HepG2 (cell line): ENCODE data around the gene DENND1C. TPM values are rescaled to one million over a fixed set of nuclear protein-coding genes. Genes with fewer than 3 reads are reported as not detected.

ENCODE experiments used
- ATAC-seq: fragments of 200-7000 bp; cut with Tn5 transposase; 3 replicates; pipeline ENCODE4 v1.9.1; 2020; ENCODE audit warnings: mild to moderate bottlenecking, moderate library complexity
- BruUV-seq: library from RNA; stranded (reverse); fragments of 400-500 nt; replicated peaks from 2 replicates; lab custom pipeline; 2021; lab: Mats Ljungman, UMichigan
- CTCF ChIA-PET: fragments of 300-600 bp; formaldehyde crosslinking; extraction: SDS; loops from one replicate; lab custom pipeline; 2021; ENCODE audit warnings: low total read pairs, inconsistent platforms, low intra/inter-chr PET ratio; lab: Yijun Ruan, JAX
- POLR2A ChIA-PET: fragments of 350-600 bp; sonication (Branson Sonifier 250); formaldehyde crosslinking; loops from one replicate; lab custom pipeline; 2020; ENCODE audit warnings: antibody characterized with exemption, inconsistent platforms; lab: Yijun Ruan, JAX
- DNase-seq: peaks from one replicate; pipeline ENCODE4 v3.0.0-alpha.2; 2015; ENCODE audit warnings: low spot score
- FAIRE-seq: peaks from 3 replicates; lab custom pipeline; 2011; peaks lifted over from hg19 to GRCh38; lab: Jason Lieb, UNC
- H2AFZ ChIP-seq: one replicate; pipeline ENCODE4 v1.6.1; 2011; ENCODE audit warnings: low read length, inconsistent platforms
- H3K27ac ChIP-seq: fragments of 300-600 bp; 3 replicates; pipeline ENCODE4 v1.8.0; 2011; ENCODE audit warnings: mixed run types, mild to moderate bottlenecking, mixed read lengths, low read length, inconsistent platforms; ENCODE audit not compliant: insufficient read depth; ENCODE audit errors: extremely low read length
- H3K27me3 ChIP-seq, 2 experiments: fragments of 200-600 bp in 1 of 2; 2 replicates in 1 of 2; 3 replicates in 1 of 2; pipeline versions ENCODE4 v1.6.0 to v1.8.0; 2011; ENCODE audit warnings: low read length in 2 of 2, mild to moderate bottlenecking in 2 of 2, moderate library complexity in 2 of 2, inconsistent platforms in 1 of 2; ENCODE audit not compliant: insufficient read depth in 2 of 2, control insufficient read depth in 1 of 2
- H3K36me3 ChIP-seq, 2 experiments: fragments of 200-600 bp in 1 of 2; replicated peaks in 1 of 2; 2 replicates in 1 of 2; 3 replicates in 1 of 2; pipeline versions ENCODE4 v1.5.1 to v1.8.0; 2011; ENCODE audit warnings: low read length in 2 of 2, inconsistent platforms in 1 of 2; ENCODE audit not compliant: insufficient read depth in 2 of 2, control insufficient read depth in 1 of 2
- H3K4me1 ChIP-seq: 2 replicates; pipeline ENCODE4 v1.5.1; 2012; ENCODE audit warnings: low read length, inconsistent platforms; ENCODE audit not compliant: insufficient read depth
- H3K4me2 ChIP-seq: 2 replicates; pipeline ENCODE4 v1.6.0; 2011; ENCODE audit warnings: low read depth, low read length, inconsistent platforms
- H3K4me3 ChIP-seq, 3 experiments: fragments of 200-600 bp in 1 of 3; sonication (generic), shearing (Covaris generic) in 1 of 3; replicated peaks in 1 of 3; 2 replicates each; pipeline ENCODE4 v1.5.1; 2011 to 2016; ENCODE audit warnings: low read length in 3 of 3, inconsistent platforms in 2 of 3, low read depth in 2 of 3, mild to moderate bottlenecking in 2 of 3, control low read depth in 1 of 3, mixed read lengths in 1 of 3; ENCODE audit not compliant: insufficient read depth in 1 of 3
- H3K79me2 ChIP-seq: one replicate; pipeline ENCODE4 v1.6.1; 2011; ENCODE audit warnings: low read length, inconsistent platforms; ENCODE audit not compliant: insufficient read depth
- H3K9ac ChIP-seq: 2 replicates; pipeline ENCODE4 v1.6.0; 2011; ENCODE audit warnings: mild to moderate bottlenecking, low read depth, low read length, inconsistent platforms; ENCODE audit not compliant: insufficient read depth
- H3K9me3 ChIP-seq: 2 replicates; pipeline ENCODE4 v1.5.1; 2012; ENCODE audit warnings: mild to moderate bottlenecking, low read length
- H4K20me1 ChIP-seq: 2 replicates; pipeline ENCODE4 v1.6.0; 2011; ENCODE audit warnings: inconsistent platforms, mild to moderate bottlenecking, low read length, moderate library complexity; ENCODE audit not compliant: insufficient read depth
- CCAR2 ChIP-seq: fragments of 200-400 bp; formaldehyde crosslinking; optimal IDR thresholded peaks from 2 replicates; pipeline ENCODE3; 2018; ENCODE audit warnings: low read depth, mild to moderate bottlenecking, low read length, moderate library complexity
- CENPT ChIP-seq: sonication (generic); formaldehyde crosslinking; IDR thresholded peaks from 2 replicates; pipeline ENCODE4 v1.8.0; 2022; ENCODE audit warnings: low read depth, mild to moderate bottlenecking, moderate library complexity, missing genetic modification reagents
- CSRNP1 ChIP-seq: sonication (generic); formaldehyde crosslinking; IDR thresholded peaks from 2 replicates; pipeline ENCODE4 v1.8.1; 2023; ENCODE audit warnings: mild to moderate bottlenecking, missing genetic modification reagents
- KMT2A ChIP-seq: sonication (generic); formaldehyde crosslinking; IDR thresholded peaks from 2 replicates; pipeline ENCODE4 v1.4.0; 2020; ENCODE audit warnings: missing genetic modification reagents
- NRL ChIP-seq: sonication (generic); formaldehyde crosslinking; IDR thresholded peaks from 2 replicates; pipeline ENCODE4 v1.5.0; 2020; ENCODE audit warnings: missing genetic modification reagents, mild to moderate bottlenecking, moderate library complexity, borderline replicate concordance
- PCBP1 ChIP-seq: fragments of 200-400 bp; formaldehyde crosslinking; IDR thresholded peaks from 2 replicates; pipeline ENCODE4 v1.6.1; 2017; ENCODE audit warnings: mild to moderate bottlenecking, low read depth, low read length, borderline replicate concordance
- SMYD3 ChIP-seq: sonication (generic); formaldehyde crosslinking; IDR thresholded peaks from 2 replicates; pipeline ENCODE4 v1.8.1; 2023; ENCODE audit warnings: mild to moderate bottlenecking, missing genetic modification reagents
- SPEN ChIP-seq: sonication (generic); formaldehyde crosslinking; IDR thresholded peaks from 2 replicates; pipeline ENCODE4 v1.5.1; 2020; ENCODE audit warnings: low read depth, mild to moderate bottlenecking, missing genetic modification reagents
- ZBTB10 ChIP-seq: sonication (generic); formaldehyde crosslinking; IDR thresholded peaks from 2 replicates; pipeline ENCODE4 v1.4.0; 2020; ENCODE audit warnings: missing genetic modification reagents, borderline replicate concordance
- ZNF12 ChIP-seq: sonication (generic); formaldehyde crosslinking; IDR thresholded peaks from 2 replicates; pipeline ENCODE4 v1.5.0; 2020; ENCODE audit warnings: missing genetic modification reagents
- WGBS: methylation state at CpG from one replicate; pipeline ENCODE4 v1.1.6; 2017; ENCODE audit warnings: low lambda C conversion rate; 5-methylcytosine and 5-hydroxymethylcytosine counted together
- in situ Hi-C: cut with HindIII; loops from 2 replicates; pipeline ENCODE4 v1.10.0; 2017; ENCODE audit warnings: low pct_unique_long_range_greater_than_20kb; ENCODE audit not compliant: extremely low pct_ligation_motif_present
- intact Hi-C: fragments of 100-400 bp; cut with micrococcal nuclease; formaldehyde crosslinking; loops from one replicate; pipeline ENCODE4 v1.10.0; 2022; ENCODE audit not compliant: unreplicated experiment
- polyA plus RNA-seq, 8 experiments: library from polyadenylated mRNA; depleted of rRNA in 3 of 8; stranded (reverse) in 7 of 8; unstranded in 1 of 8; fragments of >200 nt; fragmentation: Illumina TruSeq in 4 of 8; extraction: Trizol in 4 of 8; gene quantifications; 2 replicates each; pipeline versions ENCODE4 v1.2.1 to v1.2.3, GENCODE V29; 2011 to 2016; ENCODE audit warnings: low read depth in 4 of 8, missing spikeins in 1 of 8, mixed read lengths in 1 of 8; ENCODE audit not compliant: insufficient read depth in 1 of 8
- total RNA-seq, 5 experiments: library from RNA; depleted of rRNA; stranded (reverse); fragments of >200 nt; fragmentation: Illumina TruSeq; extraction: Trizol; gene quantifications; 2 replicates each; pipeline ENCODE4 v1.2.3, GENCODE V29; 2016; ENCODE audit warnings: low read depth in 1 of 5

DENND1C gene
- total and polyA plus RNA-seq, 2 of the 13 experiments (the other 11 are each of a cell fraction or from before 2014, with no cell fraction given): 0.04 to 0.73 TPM

GRCh38 chr19:6529937-6530385 is 48.4 kb upstream of the DENND1C start:
- no peaks in the 10 kb centered on the region for H3K9me3 ChIP-seq
- in situ Hi-C loops (no loop called here), intact Hi-C loops (no loop called here)
- CTCF ChIA-PET: no interaction called here
- no peaks in the 10 kb centered on the region for H4K20me1 ChIP-seq
- DNase-seq (no peak), ATAC-seq (no peak), FAIRE-seq (no peak)
- POLR2A ChIA-PET: interaction anchor here (1.0 kb wide), 2 partner anchors 13 to 19 kb away, joined by 5 to 8 read pairs; no protein-coding TSS in a partner anchor
- no peak for TF ChIP-seq ZBTB10 (CRISPR knock-in tag)
- TF ChIP-seq PCBP1: no peak
- TF ChIP-seq CSRNP1 (CRISPR knock-in tag): no peak
- no peak for TF ChIP-seq NRL
- TF ChIP-seq SMYD3 (CRISPR knock-in tag): no peak
- TF ChIP-seq KMT2A (CRISPR knock-in tag): no peak
- TF ChIP-seq ZNF12 (CRISPR knock-in tag): no peak
- TF ChIP-seq CCAR2: no peak
- no peak for TF ChIP-seq SPEN (CRISPR knock-in tag)
- no peak for TF ChIP-seq CENPT (CRISPR knock-in tag)
- peak overlapping the region; percentile 74 for H3K9ac ChIP-seq
- 26% methylated on average over 2 of the region's 2 CpGs for WGBS
- BruUV-seq: no TSS peak
- peak overlapping the region; percentile 73 for H2AFZ ChIP-seq
- H3K4me3 ChIP-seq: peak overlapping the region in 2 of 3 experiments; percentile 55 to 78; a peak in 3 of 6 replicates
- peak overlapping the region; percentile 99 for H3K4me2 ChIP-seq
- H3K27ac ChIP-seq: no peak overlapping the region
- no peaks in the 10 kb centered on the region for H3K79me2 ChIP-seq
- H3K4me1 ChIP-seq: peaks cover 47% of the 10 kb centered on the region
- H3K27me3 ChIP-seq: peaks cover 0 to 14% of the 10 kb centered on the region in 2 experiments; a peak in 3 of 5 replicates
- no peaks in the 10 kb centered on the region for H3K36me3 ChIP-seq
